GM21528 (cell line): ENCODE results near the gene PIM2.
"Not testable (repeated sequence)": the region's sequence is repeated elsewhere in the genome, so short reads cannot be mapped to it uniquely, and the experiment has no call there.

ENCODE experiments used
- ATAC-seq: cut with Tn5 transposase; IDR thresholded peaks from one replicate; pipeline ENCODE4 v1.9.1; 2021; ENCODE audit warnings: mild to moderate bottlenecking, moderate library complexity; ENCODE audit not compliant: unreplicated experiment, low FRiP score

Gene PIM2

GRCh38 chrX:48886586-48886985 lies 32.2 kb downstream of the PIM2 start:
- not testable (repeated sequence) for ATAC-seq

GRCh38 chrX:48883729-48884128 lies 35.1 kb downstream of the PIM2 start:
- ATAC-seq, result no peak

DNA sequence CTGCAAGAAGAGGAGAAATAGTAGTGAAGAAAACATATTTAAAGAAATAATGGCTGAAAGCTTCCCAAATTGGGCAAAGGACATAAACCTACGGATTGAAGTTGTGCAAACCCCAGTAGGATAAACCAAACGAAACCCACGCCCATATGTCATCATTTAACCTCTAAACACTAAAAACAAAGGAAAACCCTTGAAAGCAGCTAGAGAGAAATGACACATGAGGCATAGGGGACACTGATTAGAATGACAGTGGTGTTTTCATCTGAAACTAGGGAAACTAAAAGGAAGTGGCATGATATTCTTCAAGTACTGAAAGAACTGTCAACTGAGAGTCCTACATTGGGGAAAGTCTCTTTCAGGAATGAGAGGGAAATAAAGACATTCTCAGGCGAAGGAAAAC lies 41.9 kb downstream of the PIM2 start:
- ATAC-seq, result not testable (repeated sequence)

DNA sequence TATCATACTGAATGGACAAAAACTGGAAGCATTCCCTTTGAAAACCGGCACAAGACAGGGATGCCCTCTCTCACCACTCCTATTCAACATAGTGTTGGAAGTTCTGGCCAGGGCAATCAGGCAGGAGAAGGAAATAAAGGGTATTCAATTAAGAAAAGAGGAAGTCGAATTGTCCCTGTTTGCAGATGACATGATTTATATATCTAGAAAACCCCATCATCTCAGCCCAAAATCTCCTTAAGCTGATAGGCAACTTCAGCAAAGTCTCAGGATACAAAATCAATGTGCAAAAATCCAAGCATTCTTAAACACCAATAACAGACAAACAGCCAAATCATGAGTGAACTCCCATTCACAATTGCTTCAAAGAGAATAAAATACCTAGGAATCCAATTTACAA lies 46.8 kb downstream of the PIM2 start:
- not testable (repeated sequence) for ATAC-seq

GRCh38 chrX:48864210-48864609 lies 54.6 kb downstream of the PIM2 start:
- ATAC-seq, result no peak
